GM19239 (cell line): Measurements from ENCODE around the gene ALDH8A1.

Source experiments
- DNase-seq: peaks from one replicate; pipeline ENCODE4 v3.0.0; 2011; ENCODE audit warnings: low spot score; ENCODE audit not compliant: insufficient read length
- FAIRE-seq: peaks from 2 replicates; lab custom pipeline; 2011; peaks lifted over from hg19 to GRCh38; lab: Jason Lieb, UNC

The ALDH8A1 gene

GRCh38 chr6:134954272-134955000, 4.5 kb upstream of the ALDH8A1 start:
- no peak for FAIRE-seq
- DNase-seq = no peak

GRCh38 chr6:134951494-134952263, 1.8 kb upstream of the ALDH8A1 start:
- DNase-seq (no peak), FAIRE-seq (no peak)

- DNase-seq (no peak), FAIRE-seq (peak; percentile 28)
Observed at GRCh38 chr6:134950482-134950881, 581 bp upstream of the ALDH8A1 start.

- DNase-seq (no peak), FAIRE-seq (no peak)
Observed at GRCh38 chr6:134948691-134949090, 1.2 kb downstream of the ALDH8A1 start.

- FAIRE-seq (no peak), DNase-seq (no peak)
Observed at GRCh38 chr6:134948142-134948541, 1.8 kb downstream of the ALDH8A1 start.

GRCh38 chr6:134945045-134945444, 4.9 kb downstream of the ALDH8A1 start:
- no peak for FAIRE-seq
- DNase-seq = no peak

- FAIRE-seq (no peak), DNase-seq (no peak)
Observed at GRCh38 chr6:134943522-134944111, 6.3 kb downstream of the ALDH8A1 start.

- DNase-seq = peak; percentile 15
- no peak for FAIRE-seq
Observed at GRCh38 chr6:134938896-134939295, 11.0 kb downstream of the ALDH8A1 start.

GRCh38 chr6:134937426-134937825, 12.5 kb downstream of the ALDH8A1 start:
- FAIRE-seq (no peak), DNase-seq (no peak)

- DNase-seq (no peak), FAIRE-seq (no peak)
Observed at GRCh38 chr6:134936931-134937330, 13.0 kb downstream of the ALDH8A1 start.

GRCh38 chr6:134936476-134936875, 13.4 kb downstream of the ALDH8A1 start:
- DNase-seq = no peak
- no peak for FAIRE-seq

GRCh38 chr6:134934793-134935485, 15.0 kb downstream of the ALDH8A1 start:
- no peak for DNase-seq
- no peak for FAIRE-seq

- no peak for DNase-seq
- no peak for FAIRE-seq
Observed at GRCh38 chr6:134932535-134933470, 17.1 kb downstream of the ALDH8A1 start.

GRCh38 chr6:134932098-134932497, 17.8 kb downstream of the ALDH8A1 start:
- DNase-seq = no peak
- no peak for FAIRE-seq

- FAIRE-seq = no peak
Observed at GRCh38 chr6:134930463-134930862, 19.4 kb downstream of the ALDH8A1 start.

GRCh38 chr6:134928151-134928900, 21.6 kb downstream of the ALDH8A1 start:
- FAIRE-seq = no peak
- no peak for DNase-seq

More at GRCh38 chr6:134930463-134930862, 19.4 kb downstream of the ALDH8A1 start:
- no peak for DNase-seq

GRCh38 chr6:134925800-134926199, 24.1 kb downstream of the ALDH8A1 start:
- no peak for DNase-seq
- no peak for FAIRE-seq

- FAIRE-seq = no peak
- DNase-seq = no peak
Observed at GRCh38 chr6:134921721-134922261, 28.1 kb downstream of the ALDH8A1 start.

GRCh38 chr6:134921276-134921675, 28.6 kb downstream of the ALDH8A1 start:
- no peak for DNase-seq
- FAIRE-seq = no peak
